Measurements from ENCODE around the gene ZC3H6. TPM values are rescaled to one million over a fixed set of nuclear protein-coding genes. Genes with fewer than 3 reads are reported as not detected.
A peak's percentile ranks its signal among the peaks of the same experiment; 100 is the strongest.

ZC3H6 gene
- total RNA-seq, result 12.0 TPM

DNA sequence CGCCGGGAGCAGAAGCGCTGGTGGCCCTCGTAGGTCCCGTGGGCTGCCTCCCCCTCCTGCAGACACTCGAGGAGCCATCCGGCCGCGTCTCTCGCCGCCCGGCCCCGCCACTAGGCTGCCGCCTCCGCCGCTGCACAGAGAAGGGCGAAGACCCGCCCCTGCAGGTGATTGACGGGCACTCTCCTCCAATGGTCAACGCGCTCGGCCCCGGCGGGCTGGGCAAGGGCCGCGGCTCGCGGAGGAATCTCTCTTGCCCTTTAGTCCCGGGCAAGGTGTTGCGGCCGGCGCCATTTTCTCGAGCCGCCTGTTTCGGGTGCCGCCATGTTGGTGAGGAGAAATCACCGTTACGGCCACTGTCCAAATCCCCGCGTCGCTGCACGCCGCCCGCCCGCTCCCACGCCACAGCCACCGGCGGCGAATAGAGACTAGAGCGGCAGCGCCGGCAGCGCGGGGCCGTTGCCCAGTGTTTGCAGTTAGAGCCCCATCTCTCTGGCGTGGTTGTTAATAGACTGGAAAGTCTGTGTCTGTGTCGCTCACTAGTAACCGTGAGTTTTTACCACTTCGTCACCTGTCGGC lies at the start of gene ZC3H6:
ZC3H6 (plus strand) TSS at position 287 of the 576 bp plus-strand sequence. CDS start 398 bp downstream, outside the sequence.
- Histone ChIP-seq H3K4me3 (peak within 1 kb of the TSS; percentile 82), H3K9me3 (no peaks in the 10 kb centered on the region), H3K36me3 (no peaks in the 10 kb centered on the region), H3K27me3 (no peaks in the 10 kb centered on the region), H3K27ac (peak within 1 kb of the TSS; percentile 100), H3K4me1 (peaks cover 12% of the 10 kb centered on the region)
- DNase-seq (ENCODE audit: extremely low spot score in 2 of 2), result peak in 1 of 2 donors; percentile 99
- TF ChIP-seq POLR2A (IDR thresholded peaks at IDR 0.05) (peak; percentile 78 to 91), POLR2AphosphoS5 (IDR thresholded peaks at IDR 0.05; ENCODE audit: insufficient read depth in 1 of 2, low read depth in 1 of 2) (peak; percentile 95 to 99), CTCF (IDR thresholded peaks at IDR 0.05) (no peak)
- intact Hi-C loops (cut with DNase I), result no loop called here

GRCh38 chr2:112229348-112229747 lies 46.0 kb upstream of the ZC3H6 start:
- Histone ChIP-seq H3K36me3 (peaks cover 2 to 16% of the 10 kb centered on the region in 2 donors), H3K9me3 (no peaks in the 10 kb centered on the region), H3K4me1 (no peaks in the 10 kb centered on the region), H3K27ac (no peak overlapping the region), H3K4me3 (no peak overlapping the region), H3K27me3 (no peaks in the 10 kb centered on the region)
- intact Hi-C loops (cut with DNase I), result no loop called here
- DNase-seq (ENCODE audit: extremely low spot score in 2 of 2), result no peak
- TF ChIP-seq POLR2AphosphoS5 (IDR thresholded peaks at IDR 0.05; ENCODE audit: insufficient read depth in 1 of 2, low read depth in 1 of 2) (no peak), CTCF (IDR thresholded peaks at IDR 0.05) (no peak), POLR2A (IDR thresholded peaks at IDR 0.05) (no peak)

- Histone ChIP-seq H3K4me3 (no peak overlapping the region), H3K27me3 (no peaks in the 10 kb centered on the region), H3K4me1 (no peaks in the 10 kb centered on the region), H3K27ac (no peak overlapping the region), H3K36me3 (peaks cover 2 to 22% of the 10 kb centered on the region in 2 donors), H3K9me3 (no peaks in the 10 kb centered on the region)
- DNase-seq (ENCODE audit: extremely low spot score in 2 of 2), result no peak
- no peak for TF ChIP-seq POLR2A (IDR thresholded peaks at IDR 0.05)
- TF ChIP-seq CTCF (IDR thresholded peaks at IDR 0.05), result no peak
- TF ChIP-seq POLR2AphosphoS5 (IDR thresholded peaks at IDR 0.05; ENCODE audit: insufficient read depth in 1 of 2, low read depth in 1 of 2), result no peak
- intact Hi-C loops (cut with DNase I), result no loop called here
Observed at GRCh38 chr2:112230371-112230770, 45.0 kb upstream of the ZC3H6 start.

DNA sequence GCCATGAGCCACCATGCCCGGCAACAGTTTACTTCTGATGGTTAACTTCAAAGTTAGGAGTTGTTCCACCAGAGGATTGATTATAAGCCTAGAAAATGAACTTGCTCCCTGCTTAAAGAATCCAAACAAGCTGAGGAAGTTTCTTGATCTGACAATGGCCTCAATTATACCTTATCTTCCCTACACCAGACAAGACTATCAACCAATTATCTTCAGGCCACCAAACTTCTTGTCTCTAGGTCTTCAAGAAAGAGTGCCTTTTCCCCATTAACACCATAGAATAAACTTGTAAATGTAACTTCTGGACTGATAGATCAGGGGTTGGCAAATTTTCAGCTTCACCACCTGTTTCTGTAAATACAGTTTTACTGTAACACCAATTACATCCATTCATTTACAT lies 35.5 kb upstream of the ZC3H6 start:
- DNase-seq (ENCODE audit: extremely low spot score in 2 of 2), result no peak
- Histone ChIP-seq H3K9me3 (no peaks in the 10 kb centered on the region), H3K4me1 (no peaks in the 10 kb centered on the region), H3K27me3 (no peaks in the 10 kb centered on the region), H3K4me3 (no peak overlapping the region), H3K27ac (no peak overlapping the region), H3K36me3 (peaks cover 0 to 18% of the 10 kb centered on the region in 2 donors)
- TF ChIP-seq POLR2AphosphoS5 (IDR thresholded peaks at IDR 0.05; ENCODE audit: insufficient read depth in 1 of 2, low read depth in 1 of 2), result no peak
- TF ChIP-seq POLR2A (IDR thresholded peaks at IDR 0.05), result no peak
- intact Hi-C loops (cut with DNase I), result no loop called here

- Histone ChIP-seq H3K27ac (no peak overlapping the region), H3K4me1 (no peaks in the 10 kb centered on the region), H3K27me3 (no peaks in the 10 kb centered on the region), H3K36me3 (peaks cover 0 to 7% of the 10 kb centered on the region in 2 donors), H3K9me3 (no peaks in the 10 kb centered on the region), H3K4me3 (no peak overlapping the region)
- no peak for DNase-seq (ENCODE audit: extremely low spot score in 2 of 2)
- no peak for TF ChIP-seq POLR2AphosphoS5 (IDR thresholded peaks at IDR 0.05; ENCODE audit: insufficient read depth in 1 of 2, low read depth in 1 of 2)
- TF ChIP-seq POLR2A (IDR thresholded peaks at IDR 0.05), result no peak
- TF ChIP-seq CTCF (IDR thresholded peaks at IDR 0.05), result no peak
- intact Hi-C loops (cut with DNase I), result no loop called here
Observed at GRCh38 chr2:112242384-112242783, 33.0 kb upstream of the ZC3H6 start.

Data from vagina (tissue), 2 donors.